NCI-H524 (cell line): ENCODE data around the gene SYCE1.

Experiments
- DNase-seq, 2 experiments: peaks; one replicate each; lab custom pipeline; 2025; lab: John Stamatoyannopoulos, UW

SYCE1 gene

GRCh38 chr10:133511907-133512528 is 53.4 kb downstream of the SYCE1 start:
- DNase-seq = no peak

DNA sequence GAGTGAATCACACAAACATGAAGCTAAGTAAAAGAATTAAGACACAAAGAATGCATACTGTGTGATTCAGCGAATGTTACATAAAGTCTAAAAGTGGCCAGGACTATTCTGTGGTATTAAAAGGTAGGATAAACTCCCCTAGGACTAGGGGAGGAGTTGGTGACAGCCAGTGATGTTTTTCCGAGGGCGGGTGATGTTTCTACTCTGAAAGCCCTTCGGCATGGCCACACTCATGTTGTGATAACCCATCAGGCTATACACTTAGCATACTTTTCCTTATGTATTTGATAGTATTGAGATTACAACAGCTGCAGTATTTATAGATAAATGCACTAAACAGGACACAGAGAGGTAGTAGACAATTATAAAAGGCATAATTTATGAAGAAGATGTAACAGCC is 54.0 kb downstream of the SYCE1 start:
- DNase-seq = no peak

GRCh38 chr10:133509700-133510099 is 55.7 kb downstream of the SYCE1 start:
- no peak for DNase-seq
